H9 (cell line): ENCODE results near the gene SENP8. TPM values are rescaled to one million over a fixed set of nuclear protein-coding genes. Genes with fewer than 3 reads are reported as not detected.

ENCODE experiments used
- DNase-seq: peaks from one replicate; pipeline ENCODE4 v3.0.0-alpha.2; 2017
- H2AFZ ChIP-seq: one replicate; pipeline ENCODE4 v1.6.1; 2013; ENCODE audit warnings: mild to moderate bottlenecking, low read length, control low read depth, moderate library complexity
- H2AK5ac ChIP-seq: 2 replicates; pipeline ENCODE4 v1.6.1; 2013; ENCODE audit warnings: low read length, control low read depth, mixed read lengths; ENCODE audit not compliant: insufficient read length
- H2BK120ac ChIP-seq: one replicate; pipeline ENCODE4 v1.6.1; 2013; ENCODE audit warnings: low read depth, mild to moderate bottlenecking, low read length, control low read depth, inconsistent platforms; ENCODE audit not compliant: poor library complexity, severe bottlenecking
- H2BK12ac ChIP-seq: 2 replicates; pipeline ENCODE4 v1.6.1; 2013; ENCODE audit warnings: low read length, control low read depth, mixed read lengths, low read depth; ENCODE audit not compliant: insufficient read length
- H2BK15ac ChIP-seq: 2 replicates; pipeline ENCODE4 v1.6.1; 2013; ENCODE audit warnings: low read depth, low read length, control low read depth
- H2BK20ac ChIP-seq: one replicate; pipeline ENCODE4 v1.6.1; 2013; ENCODE audit warnings: low read depth, mild to moderate bottlenecking, low read length, control low read depth, inconsistent platforms; ENCODE audit not compliant: poor library complexity, severe bottlenecking
- H2BK5ac ChIP-seq: 2 replicates; pipeline ENCODE4 v1.6.1; 2013; ENCODE audit warnings: low read length, control low read depth, mixed read lengths; ENCODE audit not compliant: insufficient read length
- H3K14ac ChIP-seq: 2 replicates; pipeline ENCODE4 v1.6.1; 2013; ENCODE audit warnings: low read length, control low read depth; ENCODE audit not compliant: insufficient read depth
- H3K18ac ChIP-seq: 2 replicates; pipeline ENCODE4 v1.6.1; 2013; ENCODE audit warnings: low read depth, mild to moderate bottlenecking, mixed read lengths, low read length, control low read depth; ENCODE audit not compliant: insufficient read length
- H3K23ac ChIP-seq: 2 replicates; pipeline ENCODE4 v1.6.1; 2013; ENCODE audit warnings: low read length, control low read depth, mixed read lengths, low read depth; ENCODE audit not compliant: insufficient read length
- H3K23me2 ChIP-seq: 2 replicates; pipeline ENCODE4 v1.6.1; 2013; ENCODE audit warnings: low read depth, mild to moderate bottlenecking, mixed read lengths, low read length, control low read depth; ENCODE audit not compliant: insufficient read length, poor library complexity, severe bottlenecking
- H3K27ac ChIP-seq: 2 replicates; pipeline ENCODE4 v1.5.1; 2013; ENCODE audit warnings: low read length, control low read depth, mixed read lengths, low read depth; ENCODE audit not compliant: insufficient read length
- H3K27me3 ChIP-seq: 2 replicates; pipeline ENCODE4 v1.6.1; 2013; ENCODE audit warnings: low read length, control low read depth, inconsistent platforms; ENCODE audit not compliant: insufficient read depth
- H3K4ac ChIP-seq: 2 replicates; pipeline ENCODE4 v1.6.1; 2013; ENCODE audit warnings: low read depth, mild to moderate bottlenecking, control low read depth, inconsistent platforms, low read length, moderate library complexity
- H3K4me1 ChIP-seq: 2 replicates; pipeline ENCODE4 v1.6.1; 2013; ENCODE audit warnings: low read length, control low read depth, inconsistent platforms; ENCODE audit not compliant: insufficient read depth
- H3K4me2 ChIP-seq: 2 replicates; pipeline ENCODE4 v1.6.1; 2013; ENCODE audit warnings: low read length, control low read depth, mixed read lengths; ENCODE audit not compliant: insufficient read length, insufficient read depth
- H3K56ac ChIP-seq: 2 replicates; pipeline ENCODE4 v1.6.1; 2013; ENCODE audit warnings: low read depth, mild to moderate bottlenecking, mixed read lengths, low read length, control low read depth; ENCODE audit not compliant: insufficient read length
- H3K79me1 ChIP-seq: 2 replicates; pipeline ENCODE4 v1.6.1; 2013; ENCODE audit warnings: low read depth, mild to moderate bottlenecking, moderate library complexity, low read length, control low read depth, inconsistent platforms; ENCODE audit not compliant: insufficient read depth, poor library complexity, severe bottlenecking
- H3K79me2 ChIP-seq: 2 replicates; pipeline ENCODE4 v1.6.1; 2013; ENCODE audit warnings: low read length, control low read depth, inconsistent platforms; ENCODE audit not compliant: insufficient read depth
- H3K9ac ChIP-seq: 2 replicates; pipeline ENCODE4 v1.6.1; 2013; ENCODE audit warnings: low read length, control low read depth, mixed read lengths; ENCODE audit not compliant: insufficient read length; ENCODE audit errors: extremely low read depth
- H3K9me3 ChIP-seq: one replicate; pipeline ENCODE4 v1.6.1; 2013; ENCODE audit warnings: low read depth, low read length, inconsistent platforms; ENCODE audit not compliant: control insufficient read depth
- H3T11ph ChIP-seq: one replicate; pipeline ENCODE4 v1.6.1; 2013; ENCODE audit warnings: mild to moderate bottlenecking, low read length, control low read depth, inconsistent platforms
- H4K20me1 ChIP-seq: one replicate; pipeline ENCODE4 v1.6.1; 2013; ENCODE audit not compliant: control insufficient read depth, insufficient read length, insufficient read depth
- H4K5ac ChIP-seq: 2 replicates; pipeline ENCODE4 v1.6.1; 2013; ENCODE audit warnings: low read depth, mild to moderate bottlenecking, mixed read lengths, low read length, control low read depth; ENCODE audit not compliant: insufficient read length
- H4K8ac ChIP-seq: replicated peaks from 2 replicates; pipeline ENCODE4 v1.6.1; 2013; ENCODE audit warnings: low read length, control low read depth, mixed read lengths, low read depth; ENCODE audit not compliant: insufficient read length
- H4K91ac ChIP-seq: 2 replicates; pipeline ENCODE4 v1.6.1; 2013; ENCODE audit warnings: low read depth, mild to moderate bottlenecking, moderate library complexity, mixed read lengths, low read length, control low read depth; ENCODE audit not compliant: insufficient read length
- H3K27ac Mint-ChIP-seq, 3 experiments: 2 replicates in 2 of 3; 3 replicates in 1 of 3; pipeline ENCODE4 v1.8.0; 2020 to 2021; ENCODE audit warnings: mixed read lengths in 3 of 3, mild to moderate bottlenecking in 1 of 3, moderate library complexity in 1 of 3
- H3K27me3 Mint-ChIP-seq: 2 replicates; pipeline ENCODE4 v1.8.0; 2021; ENCODE audit warnings: low read depth, mild to moderate bottlenecking, moderate library complexity, mixed read lengths
- H3K36me3 Mint-ChIP-seq, 3 experiments: 2 replicates in 2 of 3; 3 replicates in 1 of 3; pipeline ENCODE4 v1.8.0; 2020 to 2021; ENCODE audit warnings: low read depth in 3 of 3, mixed read lengths in 3 of 3; ENCODE audit not compliant: insufficient read depth in 1 of 3
- H3K4me1 Mint-ChIP-seq, 2 experiments: 2 replicates each; pipeline ENCODE4 v1.8.0; 2020; ENCODE audit warnings: mixed read lengths in 2 of 2
- H3K4me3 Mint-ChIP-seq, 2 experiments: 2 replicates in 1 of 2; 3 replicates in 1 of 2; pipeline ENCODE4 v1.8.0; 2020 to 2021; ENCODE audit warnings: mild to moderate bottlenecking in 2 of 2, mixed read lengths in 2 of 2, moderate library complexity in 1 of 2
- H3K9me3 Mint-ChIP-seq, 2 experiments: 2 replicates in 1 of 2; 3 replicates in 1 of 2; pipeline ENCODE4 v1.8.0; 2020; ENCODE audit warnings: mild to moderate bottlenecking in 2 of 2, mixed read lengths in 2 of 2, moderate library complexity in 1 of 2
- CTCF ChIP-seq: fragments of 200-600 bp; sonication (generic); conservative IDR thresholded peaks from 3 replicates; pipeline ENCODE4 v1.8.0; 2021; ENCODE audit warnings: antibody characterized with exemption, mild to moderate bottlenecking
- WGBS: extraction: QIAGEN DNeasy Blood & Tissue Kit; methylation state at CpG from one replicate; pipeline ENCODE4 v1.1.7; 2013; ENCODE audit warnings: missing lambda C conversion rate, low lambda C conversion rate, mixed read lengths; ENCODE audit not compliant: insufficient read length; ENCODE audit errors: extremely low coverage; 5-methylcytosine and 5-hydroxymethylcytosine counted together
- total RNA-seq: library from RNA; stranded (reverse); gene quantifications from 2 replicates; pipeline ENCODE4 v1.2.1, GENCODE V29; 2021

SENP8 gene
- total RNA-seq, 1 experiment from 2014 or later, result 4.8 TPM

- H4K20me1 ChIP-seq, result no peaks in the 10 kb centered on the region
- H3K9me3 ChIP-seq, result no peaks in the 10 kb centered on the region
- H3K4me2 ChIP-seq, result no peak overlapping the region
- no peaks in the 10 kb centered on the region; the same call in 1 of the 2 replicates for H3K4me1 ChIP-seq
- H2BK120ac ChIP-seq, result no peak overlapping the region
- H2AK5ac ChIP-seq, result no peak overlapping the region
- no peak overlapping the region for H3K27ac ChIP-seq
- no peaks in the 10 kb centered on the region for H3K27me3 ChIP-seq
- no peak overlapping the region for H2AFZ ChIP-seq
- H4K91ac ChIP-seq, result no peak overlapping the region
- Mint-ChIP-seq H3K4me3 (no peak overlapping the region), H3K27ac (peak overlapping the region in 1 of 3 experiments; percentile 43; a peak in 1 of 7 replicates), H3K27me3 (no peaks in the 10 kb centered on the region; the same call in 1 of the 2 replicates), H3K36me3 (no peaks in the 10 kb centered on the region), H3K9me3 (no peaks in the 10 kb centered on the region), H3K4me1 (peaks cover 10 to 12% of the 10 kb centered on the region in 2 experiments)
- H4K5ac ChIP-seq, result no peak overlapping the region
- no CpG with 5 or more reads among the region's 7 CpGs for WGBS
- no peaks in the 10 kb centered on the region for H3K79me1 ChIP-seq
- H3T11ph ChIP-seq, result no peak overlapping the region
- H3K23ac ChIP-seq, result no peak overlapping the region
- H3K79me2 ChIP-seq, result no peaks in the 10 kb centered on the region
- H2BK5ac ChIP-seq, result no peak overlapping the region
- no peak overlapping the region for H3K4ac ChIP-seq
- no peak overlapping the region for H3K18ac ChIP-seq
- DNase-seq, result no peak
- no peak overlapping the region for H2BK15ac ChIP-seq
- H3K56ac ChIP-seq, result no peak overlapping the region
- H3K23me2 ChIP-seq, result no peaks in the 10 kb centered on the region
- no peak overlapping the region; the same call in 1 of the 2 replicates for H3K14ac ChIP-seq
- no peak overlapping the region for H4K8ac ChIP-seq
- no peak overlapping the region for H2BK12ac ChIP-seq
- no peak overlapping the region for H3K9ac ChIP-seq
- H2BK20ac ChIP-seq, result no peak overlapping the region
- TF ChIP-seq CTCF, result no peak
Observed at GRCh38 chr15:72168131-72168807, 50.1 kb downstream of the SENP8 start.
